GM12878 (cell line): Measurements from ENCODE around the gene DEGS2.

Experiments
- CTCF ChIP-seq, 3 experiments: IDR thresholded peaks in 2 of 3; conservative IDR thresholded peaks in 1 of 3; 2 replicates each; pipeline ENCODE4 v1.5.1; 2011; ENCODE audit warnings: low read depth in 3 of 3, low read length in 3 of 3, mild to moderate bottlenecking in 3 of 3, control low read depth in 2 of 3, moderate library complexity in 2 of 3, inconsistent platforms in 1 of 3, mixed read lengths in 1 of 3; ENCODE audit not compliant: control insufficient read depth in 2 of 3, insufficient read depth in 1 of 3; ENCODE audit errors: extremely low read depth in 1 of 3
- E2F4 ChIP-seq: IDR thresholded peaks from 2 replicates; pipeline ENCODE4 v1.6.1; 2012; ENCODE audit warnings: low read depth, low read length, improper control_type of control experiment
- FOXM1 ChIP-seq: IDR thresholded peaks from 2 replicates; pipeline ENCODE4 v1.6.1; 2012; ENCODE audit warnings: low read depth, mild to moderate bottlenecking, inconsistent platforms, low read length, moderate library complexity
- ZBED1 ChIP-seq: IDR thresholded peaks from 2 replicates; pipeline ENCODE4 v1.6.1; 2016; ENCODE audit warnings: borderline replicate concordance

GRCh38 chr14:100147691-100148464 lies 11.6 kb downstream of the DEGS2 start:
- TF ChIP-seq CTCF (IDR thresholded peaks at IDR 0.05 in 2 of 3, conservative IDR thresholded peaks at IDR 0.05 in 1 of 3; ENCODE audit: control insufficient read depth in 2 of 3, extremely low read depth in 1 of 3, insufficient read depth in 1 of 3, low read depth in 3 of 3, low read length in 3 of 3), result no peak
- TF ChIP-seq ZBED1, result no peak
- TF ChIP-seq FOXM1, result no peak
- no peak for TF ChIP-seq E2F4
